ENCODE measurements around the gene TTLL10. TPM values are rescaled to one million over a fixed set of nuclear protein-coding genes. Genes with fewer than 3 reads are reported as not detected.

TTLL10 gene
- total and polyA plus RNA-seq, 2 experiments from 2014 or later = 0.45 TPM; not detected in 1

DNA sequence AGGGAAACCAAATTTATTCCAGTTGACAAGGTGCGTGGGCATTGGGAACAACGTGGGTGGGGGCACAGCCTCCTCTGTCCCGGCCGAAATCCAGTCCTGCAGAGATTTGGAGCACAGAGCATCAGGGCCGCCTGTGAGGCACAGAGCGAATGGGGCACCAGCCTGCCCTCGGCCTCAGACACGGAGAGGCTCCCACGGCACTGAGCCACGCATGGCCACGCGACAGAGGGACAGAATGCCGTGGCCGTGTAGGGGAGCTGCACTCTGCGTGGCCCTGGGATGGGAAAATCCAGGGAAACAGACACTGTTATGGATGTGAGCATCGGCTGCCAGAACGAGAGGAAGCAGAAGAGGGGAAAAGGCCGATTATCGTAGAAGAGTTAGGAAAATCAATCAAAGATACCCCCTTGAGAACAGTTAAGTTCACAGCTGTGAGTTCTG is 44.3 kb upstream of the TTLL10 start:
- Histone ChIP-seq H3K36me3 (ENCODE audit: insufficient read depth) (no peaks in the 10 kb centered on the region), H3K79me2 (replicated peaks; ENCODE audit: insufficient read depth) (no peaks in the 10 kb centered on the region), H3K27me3 (ENCODE audit: insufficient read depth) (no peaks in the 10 kb centered on the region), H3F3A (replicated peaks; ENCODE audit: low read depth) (peaks cover 5% of the 10 kb centered on the region; the same call in 1 of the 2 replicates), H3K4me2 (no peak overlapping the region), H3K9me2 (ENCODE audit: insufficient read depth) (no peaks in the 10 kb centered on the region), H4K20me1 (replicated peaks; ENCODE audit: insufficient read depth) (no peaks in the 10 kb centered on the region), H3K4me3 (no peak overlapping the region), H3K4me1 (ENCODE audit: insufficient read depth) (no peaks in the 10 kb centered on the region), H3K27ac (ENCODE audit: low read depth) (no peak overlapping the region), H2AFZ (no peak overlapping the region)
- H3K9me3 Mint-ChIP-seq = no peaks in the 10 kb centered on the region
- H3K36me3 Mint-ChIP-seq (ENCODE audit: low read depth) = no peaks in the 10 kb centered on the region
- no peak for ATAC-seq
- DNase-seq (ENCODE audit: low spot score) = no peak
- no peak overlapping the region for H3K4me3 Mint-ChIP-seq
- H3K4me1 Mint-ChIP-seq = peaks cover 9% of the 10 kb centered on the region
- TF ChIP-seq EZH2phosphoT487 (IDR thresholded peaks at IDR 0.05; ENCODE audit: unreplicated experiment) (no peak), NANOG (IDR thresholded peaks at IDR 0.05; ENCODE audit: borderline replicate concordance) (no peak), ZNF114 (CRISPR knock-in tag; IDR thresholded peaks at IDR 0.05) (no peak), ZNF331 (CRISPR knock-in tag; IDR thresholded peaks at IDR 0.05; ENCODE audit: low read depth) (no peak), STAT1 (IDR thresholded peaks at IDR 0.05; ENCODE audit: unreplicated experiment) (no peak), POLR2AphosphoS5 (IDR thresholded peaks at IDR 0.05; ENCODE audit: low read depth) (no peak), CREB1 (CRISPR knock-in tag; IDR thresholded peaks at IDR 0.05; ENCODE audit: low read depth) (no peak), EZH2 (IDR thresholded peaks at IDR 0.05; ENCODE audit: low read depth, unreplicated experiment) (no peak), JUNB (IDR thresholded peaks at IDR 0.05; ENCODE audit: unreplicated experiment) (no peak)
- TF ChIP-seq, protein P1, sequence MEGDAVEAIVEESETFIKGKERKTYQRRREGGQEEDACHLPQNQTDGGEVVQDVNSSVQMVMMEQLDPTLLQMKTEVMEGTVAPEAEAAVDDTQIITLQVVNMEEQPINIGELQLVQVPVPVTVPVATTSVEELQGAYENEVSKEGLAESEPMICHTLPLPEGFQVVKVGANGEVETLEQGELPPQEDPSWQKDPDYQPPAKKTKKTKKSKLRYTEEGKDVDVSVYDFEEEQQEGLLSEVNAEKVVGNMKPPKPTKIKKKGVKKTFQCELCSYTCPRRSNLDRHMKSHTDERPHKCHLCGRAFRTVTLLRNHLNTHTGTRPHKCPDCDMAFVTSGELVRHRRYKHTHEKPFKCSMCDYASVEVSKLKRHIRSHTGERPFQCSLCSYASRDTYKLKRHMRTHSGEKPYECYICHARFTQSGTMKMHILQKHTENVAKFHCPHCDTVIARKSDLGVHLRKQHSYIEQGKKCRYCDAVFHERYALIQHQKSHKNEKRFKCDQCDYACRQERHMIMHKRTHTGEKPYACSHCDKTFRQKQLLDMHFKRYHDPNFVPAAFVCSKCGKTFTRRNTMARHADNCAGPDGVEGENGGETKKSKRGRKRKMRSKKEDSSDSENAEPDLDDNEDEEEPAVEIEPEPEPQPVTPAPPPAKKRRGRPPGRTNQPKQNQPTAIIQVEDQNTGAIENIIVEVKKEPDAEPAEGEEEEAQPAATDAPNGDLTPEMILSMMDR (conservative IDR thresholded peaks at IDR 0.05; ENCODE audit: low read depth in 2 of 2) = no peak
- TF ChIP-seq, protein P2, sequence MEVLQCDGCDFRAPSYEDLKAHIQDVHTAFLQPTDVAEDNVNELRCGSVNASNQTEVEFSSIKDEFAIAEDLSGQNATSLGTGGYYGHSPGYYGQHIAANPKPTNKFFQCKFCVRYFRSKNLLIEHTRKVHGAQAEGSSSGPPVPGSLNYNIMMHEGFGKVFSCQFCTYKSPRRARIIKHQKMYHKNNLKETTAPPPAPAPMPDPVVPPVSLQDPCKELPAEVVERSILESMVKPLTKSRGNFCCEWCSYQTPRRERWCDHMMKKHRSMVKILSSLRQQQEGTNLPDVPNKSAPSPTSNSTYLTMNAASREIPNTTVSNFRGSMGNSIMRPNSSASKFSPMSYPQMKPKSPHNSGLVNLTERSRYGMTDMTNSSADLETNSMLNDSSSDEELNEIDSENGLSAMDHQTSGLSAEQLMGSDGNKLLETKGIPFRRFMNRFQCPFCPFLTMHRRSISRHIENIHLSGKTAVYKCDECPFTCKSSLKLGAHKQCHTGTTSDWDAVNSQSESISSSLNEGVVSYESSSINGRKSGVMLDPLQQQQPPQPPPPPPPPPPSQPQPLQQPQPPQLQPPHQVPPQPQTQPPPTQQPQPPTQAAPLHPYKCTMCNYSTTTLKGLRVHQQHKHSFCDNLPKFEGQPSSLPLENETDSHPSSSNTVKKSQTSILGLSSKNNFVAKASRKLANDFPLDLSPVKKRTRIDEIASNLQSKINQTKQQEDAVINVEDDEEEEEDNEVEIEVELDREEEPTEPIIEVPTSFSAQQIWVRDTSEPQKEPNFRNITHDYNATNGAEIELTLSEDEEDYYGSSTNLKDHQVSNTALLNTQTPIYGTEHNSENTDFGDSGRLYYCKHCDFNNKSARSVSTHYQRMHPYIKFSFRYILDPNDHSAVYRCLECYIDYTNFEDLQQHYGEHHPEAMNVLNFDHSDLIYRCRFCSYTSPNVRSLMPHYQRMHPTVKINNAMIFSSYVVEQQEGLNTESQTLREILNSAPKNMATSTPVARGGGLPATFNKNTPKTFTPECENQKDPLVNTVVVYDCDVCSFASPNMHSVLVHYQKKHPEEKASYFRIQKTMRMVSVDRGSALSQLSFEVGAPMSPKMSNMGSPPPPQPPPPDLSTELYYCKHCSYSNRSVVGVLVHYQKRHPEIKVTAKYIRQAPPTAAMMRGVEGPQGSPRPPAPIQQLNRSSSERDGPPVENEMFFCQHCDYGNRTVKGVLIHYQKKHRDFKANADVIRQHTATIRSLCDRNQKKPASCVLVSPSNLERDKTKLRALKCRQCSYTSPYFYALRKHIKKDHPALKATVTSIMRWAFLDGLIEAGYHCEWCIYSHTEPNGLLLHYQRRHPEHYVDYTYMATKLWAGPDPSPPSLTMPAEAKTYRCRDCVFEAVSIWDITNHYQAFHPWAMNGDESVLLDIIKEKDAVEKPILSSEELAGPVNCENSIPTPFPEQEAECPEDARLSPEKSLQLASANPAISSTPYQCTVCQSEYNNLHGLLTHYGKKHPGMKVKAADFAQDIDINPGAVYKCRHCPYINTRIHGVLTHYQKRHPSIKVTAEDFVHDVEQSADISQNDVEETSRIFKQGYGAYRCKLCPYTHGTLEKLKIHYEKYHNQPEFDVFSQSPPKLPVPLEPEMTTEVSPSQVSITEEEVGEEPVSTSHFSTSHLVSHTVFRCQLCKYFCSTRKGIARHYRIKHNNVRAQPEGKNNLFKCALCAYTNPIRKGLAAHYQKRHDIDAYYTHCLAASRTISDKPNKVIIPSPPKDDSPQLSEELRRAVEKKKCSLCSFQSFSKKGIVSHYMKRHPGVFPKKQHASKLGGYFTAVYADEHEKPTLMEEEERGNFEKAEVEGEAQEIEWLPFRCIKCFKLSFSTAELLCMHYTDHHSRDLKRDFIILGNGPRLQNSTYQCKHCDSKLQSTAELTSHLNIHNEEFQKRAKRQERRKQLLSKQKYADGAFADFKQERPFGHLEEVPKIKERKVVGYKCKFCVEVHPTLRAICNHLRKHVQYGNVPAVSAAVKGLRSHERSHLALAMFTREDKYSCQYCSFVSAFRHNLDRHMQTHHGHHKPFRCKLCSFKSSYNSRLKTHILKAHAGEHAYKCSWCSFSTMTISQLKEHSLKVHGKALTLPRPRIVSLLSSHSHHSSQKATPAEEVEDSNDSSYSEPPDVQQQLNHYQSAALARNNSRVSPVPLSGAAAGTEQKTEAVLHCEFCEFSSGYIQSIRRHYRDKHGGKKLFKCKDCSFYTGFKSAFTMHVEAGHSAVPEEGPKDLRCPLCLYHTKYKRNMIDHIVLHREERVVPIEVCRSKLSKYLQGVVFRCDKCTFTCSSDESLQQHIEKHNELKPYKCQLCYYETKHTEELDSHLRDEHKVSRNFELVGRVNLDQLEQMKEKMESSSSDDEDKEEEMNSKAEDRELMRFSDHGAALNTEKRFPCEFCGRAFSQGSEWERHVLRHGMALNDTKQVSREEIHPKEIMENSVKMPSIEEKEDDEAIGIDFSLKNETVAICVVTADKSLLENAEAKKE (CRISPR knock-in tag; IDR thresholded peaks at IDR 0.05) = no peak
- TF ChIP-seq, protein P3, sequence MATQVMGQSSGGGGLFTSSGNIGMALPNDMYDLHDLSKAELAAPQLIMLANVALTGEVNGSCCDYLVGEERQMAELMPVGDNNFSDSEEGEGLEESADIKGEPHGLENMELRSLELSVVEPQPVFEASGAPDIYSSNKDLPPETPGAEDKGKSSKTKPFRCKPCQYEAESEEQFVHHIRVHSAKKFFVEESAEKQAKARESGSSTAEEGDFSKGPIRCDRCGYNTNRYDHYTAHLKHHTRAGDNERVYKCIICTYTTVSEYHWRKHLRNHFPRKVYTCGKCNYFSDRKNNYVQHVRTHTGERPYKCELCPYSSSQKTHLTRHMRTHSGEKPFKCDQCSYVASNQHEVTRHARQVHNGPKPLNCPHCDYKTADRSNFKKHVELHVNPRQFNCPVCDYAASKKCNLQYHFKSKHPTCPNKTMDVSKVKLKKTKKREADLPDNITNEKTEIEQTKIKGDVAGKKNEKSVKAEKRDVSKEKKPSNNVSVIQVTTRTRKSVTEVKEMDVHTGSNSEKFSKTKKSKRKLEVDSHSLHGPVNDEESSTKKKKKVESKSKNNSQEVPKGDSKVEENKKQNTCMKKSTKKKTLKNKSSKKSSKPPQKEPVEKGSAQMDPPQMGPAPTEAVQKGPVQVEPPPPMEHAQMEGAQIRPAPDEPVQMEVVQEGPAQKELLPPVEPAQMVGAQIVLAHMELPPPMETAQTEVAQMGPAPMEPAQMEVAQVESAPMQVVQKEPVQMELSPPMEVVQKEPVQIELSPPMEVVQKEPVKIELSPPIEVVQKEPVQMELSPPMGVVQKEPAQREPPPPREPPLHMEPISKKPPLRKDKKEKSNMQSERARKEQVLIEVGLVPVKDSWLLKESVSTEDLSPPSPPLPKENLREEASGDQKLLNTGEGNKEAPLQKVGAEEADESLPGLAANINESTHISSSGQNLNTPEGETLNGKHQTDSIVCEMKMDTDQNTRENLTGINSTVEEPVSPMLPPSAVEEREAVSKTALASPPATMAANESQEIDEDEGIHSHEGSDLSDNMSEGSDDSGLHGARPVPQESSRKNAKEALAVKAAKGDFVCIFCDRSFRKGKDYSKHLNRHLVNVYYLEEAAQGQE (IDR thresholded peaks at IDR 0.05; ENCODE audit: unreplicated experiment) = no peak
- TF ChIP-seq, protein P4, sequence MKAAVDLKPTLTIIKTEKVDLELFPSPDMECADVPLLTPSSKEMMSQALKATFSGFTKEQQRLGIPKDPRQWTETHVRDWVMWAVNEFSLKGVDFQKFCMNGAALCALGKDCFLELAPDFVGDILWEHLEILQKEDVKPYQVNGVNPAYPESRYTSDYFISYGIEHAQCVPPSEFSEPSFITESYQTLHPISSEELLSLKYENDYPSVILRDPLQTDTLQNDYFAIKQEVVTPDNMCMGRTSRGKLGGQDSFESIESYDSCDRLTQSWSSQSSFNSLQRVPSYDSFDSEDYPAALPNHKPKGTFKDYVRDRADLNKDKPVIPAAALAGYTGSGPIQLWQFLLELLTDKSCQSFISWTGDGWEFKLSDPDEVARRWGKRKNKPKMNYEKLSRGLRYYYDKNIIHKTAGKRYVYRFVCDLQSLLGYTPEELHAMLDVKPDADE (IDR thresholded peaks at IDR 0.05) = no peak
- H3K27ac Mint-ChIP-seq = no peak overlapping the region
- H3K27me3 Mint-ChIP-seq (ENCODE audit: insufficient read depth, low read depth, poor library complexity) = peaks cover 8% of the 10 kb centered on the region

Data from GM23338 (cell line).